GM20431 (cell line): Measurements from ENCODE around the gene KSR2.
"Not testable (repeated sequence)": the region's sequence is repeated elsewhere in the genome, so short reads cannot be mapped to it uniquely, and the experiment has no call there.

Experiments
- in situ Hi-C: fragments of 300-500 bp; cut with MseI, MboI; formaldehyde crosslinking; loops from one replicate; pipeline ENCODE4 v1.15.0; 2020; ENCODE audit warnings: low sequenced_read_pairs; ENCODE audit not compliant: unreplicated experiment

Gene KSR2

DNA sequence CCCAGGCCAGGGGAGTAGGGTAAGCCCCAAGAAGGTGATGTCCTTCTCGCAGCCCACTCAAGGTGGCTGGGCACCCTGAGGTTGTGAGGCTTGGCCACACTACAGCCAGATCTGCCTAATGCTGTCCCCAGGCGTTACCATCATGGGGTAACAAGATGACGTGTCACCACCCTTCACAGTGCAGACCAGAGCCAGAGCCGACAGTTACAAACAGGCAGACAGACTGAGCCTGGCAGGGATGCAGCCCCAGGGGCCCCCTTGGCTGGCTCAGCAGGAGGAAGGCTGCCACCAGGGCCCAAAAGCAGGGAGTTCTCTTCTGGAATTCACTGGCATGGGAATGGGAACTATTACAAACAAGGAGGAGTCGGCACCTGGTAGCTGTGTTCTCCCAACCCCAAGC, 304.6 kb downstream of the KSR2 start:
- in situ Hi-C loops: no loop called here

DNA sequence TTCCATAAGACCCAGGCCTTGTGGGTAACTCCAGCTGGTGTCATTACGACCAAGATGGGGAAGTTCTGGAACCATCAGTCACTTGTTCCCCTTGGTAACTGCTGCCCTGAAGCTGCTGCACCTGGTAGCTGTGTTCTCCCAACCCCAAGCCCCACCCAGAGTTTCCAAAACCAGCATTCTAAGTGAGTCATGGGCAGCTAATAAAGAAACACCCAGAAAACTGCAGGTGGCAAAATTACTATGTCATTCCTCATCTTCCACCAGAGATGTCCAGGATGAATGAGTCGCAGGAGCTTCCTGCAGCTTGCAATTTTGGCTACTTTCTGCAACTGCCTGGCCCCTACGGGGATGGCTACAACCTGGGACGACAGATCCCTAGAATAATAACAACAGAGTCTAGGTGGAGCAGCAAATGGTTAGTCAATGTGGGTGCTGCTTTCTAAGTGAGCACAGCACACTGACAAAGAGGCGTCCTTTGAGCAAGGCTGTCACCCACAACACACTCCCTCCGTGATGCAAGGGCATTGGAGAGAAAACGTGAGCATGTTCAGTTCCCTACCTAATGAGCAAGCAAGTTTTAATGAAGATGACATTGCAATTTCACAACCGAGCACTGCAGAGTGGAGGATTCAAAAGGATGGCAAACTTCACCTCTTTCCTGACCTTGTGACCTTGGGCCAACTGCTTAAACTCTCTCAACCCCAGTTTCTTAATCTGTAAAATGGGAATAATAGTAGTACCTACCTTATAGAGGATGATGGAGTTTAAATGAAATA, 306.0 kb downstream of the KSR2 start:
- in situ Hi-C loops: no loop called here

DNA sequence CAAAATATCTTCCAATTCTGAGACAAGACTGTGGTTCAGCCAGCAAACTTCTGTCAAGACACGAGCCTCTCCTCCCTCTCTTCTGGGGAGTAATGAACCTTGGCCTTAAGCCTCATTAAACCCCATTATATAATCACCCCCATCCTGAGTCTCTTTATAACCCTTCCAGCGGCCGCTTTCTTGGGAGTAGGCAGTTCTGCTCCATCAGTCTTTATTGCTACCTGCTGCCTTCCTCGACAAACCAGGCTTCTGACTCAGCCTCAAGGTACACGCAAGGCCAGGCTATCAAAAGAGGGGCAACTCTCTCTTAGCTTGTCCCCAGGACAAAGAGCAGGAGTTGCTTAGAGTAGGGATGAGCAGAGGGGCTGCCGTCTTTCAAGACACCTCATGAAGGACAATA, 306.6 kb downstream of the KSR2 start:
- in situ Hi-C loops: no loop called here

DNA sequence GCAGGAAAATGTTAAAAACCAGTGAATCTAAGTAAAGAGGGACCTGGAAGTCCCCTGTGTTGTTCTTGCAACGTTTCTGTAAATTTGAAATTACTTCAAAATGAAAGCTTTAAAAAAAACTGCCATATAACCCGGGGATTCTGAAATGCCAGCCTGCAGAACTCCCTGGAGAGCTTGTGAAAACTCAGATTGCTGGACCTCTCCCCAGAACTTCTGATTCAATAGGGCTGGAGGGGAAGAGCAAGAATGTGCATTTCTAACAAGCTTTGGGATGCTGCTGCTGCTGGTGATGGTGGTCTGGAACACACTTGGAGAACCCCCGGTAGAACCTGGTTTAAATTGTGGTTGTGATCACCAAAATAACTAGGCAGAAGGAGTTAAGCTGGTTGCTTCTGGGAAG, 307.3 kb downstream of the KSR2 start:
- in situ Hi-C loops: no loop called here

DNA sequence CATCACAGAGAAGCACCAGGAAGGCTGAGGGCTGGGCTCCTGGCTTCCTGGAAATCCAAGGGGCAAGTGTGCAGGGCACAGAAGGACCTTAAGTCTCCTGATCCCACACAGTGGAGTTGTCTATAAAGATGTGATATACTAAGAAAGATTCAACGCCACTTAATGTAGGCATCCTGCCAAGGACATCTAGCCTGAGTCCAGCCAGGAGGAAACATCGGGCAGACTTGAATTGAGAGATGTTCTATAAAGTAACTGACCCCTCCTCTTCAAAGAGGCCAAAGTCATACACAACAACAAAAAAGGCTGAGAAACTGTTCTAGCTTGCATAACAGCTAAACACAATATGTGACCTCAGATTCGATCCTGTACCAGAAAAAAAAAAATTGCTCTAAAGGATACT, 307.9 kb downstream of the KSR2 start:
- in situ Hi-C loops: no loop called here

DNA sequence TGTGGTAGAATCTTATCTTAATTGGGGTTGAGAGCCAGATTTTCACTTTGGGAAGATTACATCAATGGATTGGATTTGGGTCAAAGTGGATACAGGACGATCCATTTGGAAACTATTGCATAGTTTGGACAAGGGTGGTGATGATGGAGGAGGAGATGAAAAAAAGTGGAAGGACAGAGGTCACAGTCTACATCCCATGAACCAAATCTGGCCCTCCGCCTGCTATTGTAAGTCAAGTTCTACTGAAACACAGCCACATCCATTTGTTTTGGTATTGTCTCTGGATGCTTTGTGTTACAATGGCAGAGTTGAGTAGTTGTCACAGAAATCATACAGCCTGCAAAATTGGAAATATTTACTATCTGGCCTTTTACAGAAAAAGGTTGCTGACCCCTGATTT, 310.6 kb downstream of the KSR2 start:
- in situ Hi-C loops: no loop called here

DNA sequence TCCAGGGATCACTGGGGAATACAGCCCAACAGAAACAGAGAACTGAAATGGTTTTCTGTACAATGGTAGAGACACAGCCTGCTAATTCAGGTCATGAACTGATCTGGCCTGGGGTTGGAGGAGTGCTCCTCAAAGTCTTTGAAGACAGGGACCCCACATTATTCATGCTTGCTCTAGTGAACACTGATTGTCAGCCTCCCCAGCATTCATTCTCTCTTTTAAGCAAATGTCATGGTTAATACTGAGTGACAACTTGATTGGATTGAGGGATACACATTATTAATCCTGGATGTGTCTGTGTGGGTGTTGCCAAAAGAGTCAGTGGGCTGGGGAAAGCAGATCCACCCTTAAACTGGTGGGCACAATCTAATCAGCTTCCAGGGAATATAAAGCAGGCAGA, 319.0 kb downstream of the KSR2 start:
- in situ Hi-C loops: no loop called here

DNA sequence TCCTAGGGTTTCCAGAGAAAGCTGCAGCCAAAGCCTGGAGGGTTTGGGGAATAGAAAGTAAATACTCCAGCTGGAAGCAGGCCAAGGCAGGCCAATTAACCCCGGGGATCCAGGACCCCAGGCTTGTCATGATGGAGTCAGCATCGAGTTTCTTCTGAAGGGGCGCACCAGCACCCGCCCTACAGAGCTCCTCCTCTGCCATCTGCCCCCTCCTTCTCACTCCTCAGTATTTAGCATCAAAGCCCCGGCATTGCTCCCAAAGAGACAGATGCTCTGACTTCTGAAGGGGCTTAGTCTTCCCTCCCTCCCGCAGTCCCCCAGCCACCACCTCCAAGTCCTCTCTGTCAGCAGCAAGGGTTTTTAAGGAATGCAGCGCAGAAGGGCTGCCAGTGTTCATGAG, 322.3 kb downstream of the KSR2 start:
- in situ Hi-C loops: no loop called here

DNA sequence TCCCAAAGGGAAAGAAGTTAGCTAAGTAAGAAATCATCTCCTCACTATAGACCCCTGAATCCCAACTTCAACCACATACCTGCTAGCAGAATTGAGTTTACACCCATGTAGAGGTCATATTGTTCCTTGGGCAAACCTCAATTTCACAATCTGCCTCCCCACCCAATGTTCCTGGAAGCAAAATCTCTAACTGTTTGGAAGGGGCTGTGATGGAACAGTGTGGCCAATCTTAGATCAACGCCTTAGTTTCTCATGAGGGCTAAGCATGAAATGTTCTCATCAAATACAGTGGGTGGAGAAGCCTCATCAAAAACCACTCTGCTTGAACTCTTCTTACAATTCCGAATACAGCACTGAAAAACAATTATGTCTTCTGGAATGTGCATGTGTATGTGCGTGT, 323.3 kb downstream of the KSR2 start:
- in situ Hi-C loops: no loop called here

DNA sequence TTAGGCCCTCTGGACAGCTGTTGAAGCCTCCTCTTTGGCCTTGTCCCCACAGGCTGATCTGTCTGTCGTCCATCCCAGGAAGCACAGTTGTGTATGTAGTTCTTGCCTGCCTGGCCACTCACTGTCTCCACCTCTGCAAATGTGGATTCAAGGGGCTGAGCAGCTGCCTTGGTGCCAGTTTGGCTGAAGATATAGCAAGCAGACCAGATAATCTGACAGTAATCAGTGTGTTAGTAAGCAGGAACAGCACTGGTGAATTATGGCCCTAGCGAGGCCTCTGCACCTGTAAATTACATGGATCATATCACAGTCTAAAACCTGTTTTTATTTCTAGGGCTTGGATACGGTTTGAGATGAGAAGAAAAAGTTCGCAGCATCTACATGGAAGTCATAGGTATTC, 324.8 kb downstream of the KSR2 start:
- in situ Hi-C loops: no loop called here

DNA sequence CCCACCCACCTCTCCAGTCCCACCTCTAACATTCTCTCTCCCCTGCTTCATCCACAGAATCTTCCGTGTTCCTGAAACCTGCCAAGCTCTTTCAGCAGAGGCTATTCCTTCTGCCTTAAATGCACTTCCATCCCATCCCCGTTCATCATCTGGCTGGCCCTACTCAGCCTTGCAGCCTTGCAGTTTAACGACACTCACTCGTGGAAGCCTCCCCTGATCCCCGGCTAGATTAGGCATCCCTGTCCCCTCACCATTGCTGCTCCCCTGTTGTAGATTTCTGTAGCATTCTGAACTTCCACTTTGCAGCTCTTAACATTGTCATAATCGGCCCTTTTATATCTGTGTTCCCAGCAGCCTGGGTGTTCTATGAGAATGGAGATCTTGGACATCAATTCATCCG, 326.9 kb downstream of the KSR2 start:
- in situ Hi-C loops: no loop called here

DNA sequence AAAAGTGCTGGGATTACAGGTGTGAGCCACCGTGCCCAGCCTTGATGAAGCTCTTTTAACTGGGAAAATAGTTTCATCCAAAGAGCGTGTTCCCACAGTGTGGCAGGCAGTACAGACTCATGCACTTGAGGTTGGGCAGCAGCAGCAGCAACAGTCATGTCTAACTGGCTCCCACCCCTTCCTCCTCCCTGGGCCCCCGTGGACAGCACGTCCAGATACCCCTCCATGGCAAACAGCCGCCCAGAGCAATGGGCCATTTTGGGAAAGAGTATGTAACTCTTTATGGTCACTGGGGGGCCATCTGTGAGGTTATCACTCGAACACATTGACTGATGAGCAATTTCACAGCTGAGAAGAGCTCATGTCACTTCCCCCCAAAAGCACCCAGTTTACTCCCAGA, 328.3 kb downstream of the KSR2 start:
- in situ Hi-C loops: no loop called here

DNA sequence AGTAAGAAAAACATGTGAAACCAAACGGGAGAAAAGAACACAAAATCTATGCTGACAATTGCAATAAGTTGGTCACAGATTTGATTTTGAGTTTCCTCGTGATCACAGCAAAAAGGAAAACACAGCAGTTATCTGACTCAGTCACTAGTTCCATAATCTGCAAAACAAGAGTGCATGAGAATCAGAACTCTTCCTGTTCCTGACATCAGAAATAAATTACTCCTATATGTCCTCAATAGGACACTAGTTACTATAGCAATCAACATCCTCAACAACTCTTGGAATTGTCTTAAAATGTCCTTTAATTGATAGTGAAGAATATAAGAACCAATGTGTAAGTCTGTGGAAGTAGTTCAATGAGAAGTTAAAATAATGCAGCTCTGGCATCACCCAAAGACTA, 339.3 kb downstream of the KSR2 start:
- in situ Hi-C loops: no loop called here

DNA sequence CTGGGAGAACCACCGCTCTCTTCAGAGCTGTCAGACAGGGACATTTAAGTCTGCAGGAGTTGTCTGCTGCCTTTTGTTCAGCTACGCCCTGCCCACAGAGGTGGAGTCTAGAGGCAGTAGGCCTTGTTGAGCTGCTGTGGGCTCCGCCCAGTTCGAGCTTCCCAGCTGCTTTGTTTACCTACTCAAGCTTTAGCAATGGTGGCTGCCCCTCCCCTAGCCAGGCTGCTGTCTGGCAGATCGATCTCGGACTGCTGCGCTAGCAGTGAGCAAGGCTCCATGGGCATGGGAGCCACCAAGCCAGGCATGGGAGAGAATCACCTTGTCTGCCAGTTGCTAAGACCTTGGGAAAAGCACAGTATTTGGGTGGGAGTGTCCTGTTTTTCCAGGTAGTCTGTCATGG, 340.1 kb downstream of the KSR2 start:
- in situ Hi-C loops: not testable (repeated sequence)

DNA sequence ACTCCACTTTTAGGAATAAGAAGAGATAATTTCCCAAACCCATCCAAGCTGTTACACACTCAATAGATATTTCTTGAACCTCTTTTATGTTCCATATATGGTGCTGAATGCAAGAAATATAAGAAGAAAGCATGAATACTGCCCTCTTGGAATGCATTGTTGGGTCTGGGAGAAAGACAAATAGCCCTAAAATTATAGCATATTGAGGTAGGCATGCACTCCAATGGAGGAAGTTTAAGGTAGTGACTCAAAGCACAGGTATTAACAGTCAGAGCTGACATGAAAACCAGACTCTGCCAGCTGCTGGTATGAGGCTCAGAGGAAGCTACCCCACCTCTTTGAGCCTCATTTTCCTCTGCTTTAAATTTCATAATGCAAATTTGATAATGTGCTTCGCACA, 346.0 kb downstream of the KSR2 start:
- in situ Hi-C loops: no loop called here

DNA sequence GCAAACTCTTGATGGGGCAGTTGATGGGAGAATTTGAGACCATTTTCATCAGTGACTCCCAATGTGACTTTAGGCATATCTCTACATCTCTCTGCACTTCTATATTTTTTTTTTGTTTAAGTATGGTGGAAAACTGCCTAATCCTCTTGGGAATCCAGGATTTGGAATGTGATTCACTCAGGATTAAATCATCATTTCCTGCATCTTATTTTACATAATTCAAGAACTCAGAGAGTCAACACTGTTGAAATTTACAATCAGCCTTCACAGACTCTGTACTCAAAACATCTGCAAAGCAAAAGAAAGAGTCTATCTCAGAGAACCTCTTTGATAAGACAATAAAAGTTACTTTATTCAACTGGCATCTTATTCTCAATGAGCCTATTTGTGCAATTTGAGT, 346.7 kb downstream of the KSR2 start:
- in situ Hi-C loops: no loop called here

DNA sequence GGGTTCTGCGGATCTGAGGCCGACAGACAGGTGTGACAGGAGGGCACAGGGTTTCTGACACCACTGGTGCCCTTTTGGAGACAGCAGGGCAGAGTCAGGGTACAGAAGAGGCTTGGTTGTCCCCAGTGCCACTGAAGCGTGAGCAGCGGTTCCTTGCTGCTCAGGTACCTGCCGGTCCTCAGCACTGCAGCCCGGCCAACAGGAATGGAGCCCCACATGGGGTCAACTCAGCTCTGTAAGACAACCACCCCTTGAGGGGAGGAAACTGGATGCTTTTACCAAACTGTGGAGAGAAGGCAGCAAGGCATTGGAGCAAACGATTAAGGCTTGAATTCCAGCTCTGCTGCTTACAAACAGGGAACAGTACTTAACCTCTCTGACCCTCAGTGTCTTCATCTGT, 361.0 kb downstream of the KSR2 start:
- in situ Hi-C loops: no loop called here

DNA sequence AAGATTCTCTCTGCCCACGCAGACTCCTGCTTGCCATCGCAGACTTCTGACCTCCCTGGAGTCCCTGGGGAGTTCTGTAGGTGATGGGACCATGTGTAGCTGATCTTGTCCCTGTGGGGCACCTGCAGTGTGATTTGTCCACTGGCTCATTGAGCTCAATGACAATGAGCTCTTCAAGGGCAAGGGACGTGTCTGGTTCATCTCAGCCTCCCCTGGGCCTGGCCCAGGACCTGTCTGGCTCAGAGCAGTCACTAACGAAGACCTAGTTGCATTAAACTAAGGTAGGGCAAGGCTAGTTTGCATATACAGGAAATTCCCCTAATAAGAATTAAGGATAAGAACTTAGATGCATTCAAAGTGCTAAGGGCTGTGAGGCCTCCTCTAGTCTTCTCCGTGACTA, 361.8 kb downstream of the KSR2 start:
- in situ Hi-C loops: no loop called here

DNA sequence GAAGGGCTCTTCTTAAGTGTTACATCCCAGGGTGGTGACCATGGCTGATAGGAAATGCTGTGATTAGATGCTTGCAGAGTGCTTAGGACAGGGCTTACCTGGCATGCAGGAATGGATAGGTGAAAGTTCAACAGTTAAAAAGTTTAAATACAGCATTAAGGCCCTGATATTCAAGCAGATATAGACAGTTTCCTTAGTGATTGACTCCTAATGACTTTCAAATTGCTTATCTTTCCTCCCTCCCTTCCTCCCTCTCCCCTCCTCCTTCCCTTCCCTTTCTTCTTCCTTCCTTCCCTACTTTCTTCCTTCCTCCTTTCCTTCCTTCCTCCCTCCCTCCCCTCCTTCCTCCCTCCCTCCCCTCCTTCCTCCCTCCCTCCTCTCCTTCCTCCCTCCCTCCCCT, 362.8 kb downstream of the KSR2 start:
- in situ Hi-C loops: no loop called here

DNA sequence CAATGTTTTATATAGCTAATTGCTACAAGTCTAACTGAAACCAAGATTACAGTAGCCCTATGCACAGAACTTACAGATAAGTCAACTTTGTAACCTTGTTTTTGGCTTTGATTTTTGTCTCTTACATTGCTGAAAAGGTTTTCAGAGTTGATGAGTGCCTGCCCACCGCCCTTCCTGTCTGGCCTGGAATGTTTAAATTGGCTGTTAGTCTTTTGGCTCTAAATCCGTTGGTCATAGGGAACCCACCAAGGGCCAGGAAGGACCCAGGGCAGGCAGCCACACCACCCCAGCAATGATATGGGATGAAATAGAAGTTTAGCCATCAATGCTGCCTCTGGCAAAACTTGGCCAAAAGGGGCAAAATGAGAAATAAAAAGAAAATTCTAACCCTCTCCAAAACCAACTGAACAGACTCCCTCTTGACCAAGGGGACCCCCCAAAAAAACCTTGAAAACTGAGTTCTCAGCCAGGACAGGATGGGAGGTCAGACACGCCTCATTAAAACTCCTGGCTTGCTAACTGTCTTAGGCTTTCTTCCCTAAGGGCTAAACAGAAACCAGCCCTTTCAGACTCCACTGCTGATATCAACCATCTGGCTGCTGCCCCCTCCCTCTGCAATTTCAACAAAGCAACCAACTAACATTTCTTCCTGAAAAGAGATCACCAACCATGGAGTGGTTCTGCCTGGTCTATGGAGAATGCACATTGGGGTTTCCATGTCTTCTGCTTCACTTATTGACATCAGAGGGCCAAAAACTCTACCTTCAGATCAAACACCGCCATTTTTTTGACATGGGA, 365.3 kb downstream of the KSR2 start:
- in situ Hi-C loops: no loop called here

DNA sequence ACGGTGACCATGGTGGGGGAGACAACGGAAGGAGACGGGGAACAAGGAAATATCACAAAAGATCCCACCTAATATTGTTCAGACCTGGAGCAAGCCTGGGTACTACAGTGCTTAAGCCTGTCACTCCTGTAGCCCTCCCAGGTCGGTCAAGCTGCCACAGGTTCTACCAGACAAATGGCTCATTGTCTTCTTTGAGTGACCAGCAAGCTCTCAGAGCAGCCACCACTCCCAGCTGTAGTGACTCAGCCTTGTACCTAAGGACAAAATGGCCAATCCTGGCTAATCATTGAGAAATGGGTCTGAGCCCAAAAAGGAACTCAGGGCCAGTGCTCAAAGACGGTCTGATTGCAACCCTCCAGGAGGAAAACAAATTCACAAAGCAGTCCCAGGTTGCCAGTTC, 368.9 kb downstream of the KSR2 start:
- in situ Hi-C loops: loop anchor here (25.0 kb wide), 2 partner anchors 238 to 388 kb away; partner anchors contain the start of gene NOS1

DNA sequence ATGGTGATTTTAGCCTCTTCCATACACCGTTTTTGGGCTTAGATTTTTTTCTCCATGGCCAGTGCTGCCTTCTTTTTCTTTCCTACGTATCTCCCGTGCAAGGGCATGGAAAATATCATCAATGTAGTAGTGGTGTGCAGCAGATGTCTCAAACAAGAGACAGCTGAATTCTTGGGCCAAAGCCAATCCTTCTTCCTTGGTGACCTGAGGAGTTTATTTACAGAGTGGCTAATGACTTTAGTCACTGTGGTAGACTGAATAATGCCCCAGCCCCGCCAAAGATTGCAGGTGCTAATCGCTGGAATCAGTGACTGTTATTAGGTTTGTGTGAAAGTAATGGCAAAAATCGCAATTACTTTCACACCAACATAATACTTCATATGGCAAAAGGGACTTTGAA, 371.8 kb downstream of the KSR2 start:
- in situ Hi-C loops: loop anchor here (25.0 kb wide), 2 partner anchors 235 to 385 kb away; partner anchors contain the start of gene NOS1
